GM21619 (cell line): Measurements from ENCODE around the gene HSPD1.
A peak's percentile ranks its signal among the peaks of the same experiment; 100 is the strongest.
"Not testable (repeated sequence)": the region's sequence is repeated elsewhere in the genome, so short reads cannot be mapped to it uniquely, and the experiment has no call there.

Source experiments
- ATAC-seq: cut with Tn5 transposase; IDR thresholded peaks from one replicate; pipeline ENCODE4 v1.9.1; 2021; ENCODE audit not compliant: unreplicated experiment

Gene HSPD1

DNA sequence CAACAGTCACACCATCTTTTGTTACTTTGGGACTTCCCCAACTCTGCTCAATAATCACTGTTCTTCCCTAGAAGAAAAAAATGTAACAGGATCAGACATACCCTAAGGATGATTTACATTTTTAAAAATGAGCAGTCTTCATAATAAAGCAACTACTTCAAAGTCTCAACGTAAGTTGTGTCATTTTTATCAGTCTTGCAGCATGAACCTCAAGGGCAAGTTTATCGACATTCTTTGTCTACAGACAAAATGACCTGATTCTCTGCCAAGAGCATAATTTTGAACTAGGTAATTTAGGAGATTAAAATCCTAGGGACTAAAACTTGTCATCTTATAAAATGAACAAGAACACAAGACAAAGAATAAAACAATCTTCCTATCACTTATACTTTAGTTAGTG, 2.3 kb downstream of the HSPD1 start:
- no peak for ATAC-seq

DNA sequence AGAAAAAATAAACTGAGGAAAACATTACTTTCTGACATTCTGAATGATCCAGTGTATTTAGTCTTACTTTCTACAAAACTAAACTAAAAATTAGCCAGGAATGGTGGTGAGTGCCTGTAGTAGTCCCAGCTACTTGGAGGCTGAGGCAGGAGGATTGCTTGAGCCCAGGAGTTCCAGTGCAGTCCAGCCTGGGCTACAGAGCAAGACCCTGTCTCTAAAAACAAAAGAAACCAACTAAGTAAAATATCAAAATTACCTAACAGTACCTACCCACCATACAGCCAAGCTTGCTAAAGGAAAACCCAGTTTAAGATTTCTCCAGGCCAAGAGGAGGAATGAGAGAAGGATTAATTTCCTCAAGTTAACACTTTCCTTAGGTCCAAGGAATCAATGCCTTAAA, 2.9 kb downstream of the HSPD1 start:
- no peak for ATAC-seq

DNA sequence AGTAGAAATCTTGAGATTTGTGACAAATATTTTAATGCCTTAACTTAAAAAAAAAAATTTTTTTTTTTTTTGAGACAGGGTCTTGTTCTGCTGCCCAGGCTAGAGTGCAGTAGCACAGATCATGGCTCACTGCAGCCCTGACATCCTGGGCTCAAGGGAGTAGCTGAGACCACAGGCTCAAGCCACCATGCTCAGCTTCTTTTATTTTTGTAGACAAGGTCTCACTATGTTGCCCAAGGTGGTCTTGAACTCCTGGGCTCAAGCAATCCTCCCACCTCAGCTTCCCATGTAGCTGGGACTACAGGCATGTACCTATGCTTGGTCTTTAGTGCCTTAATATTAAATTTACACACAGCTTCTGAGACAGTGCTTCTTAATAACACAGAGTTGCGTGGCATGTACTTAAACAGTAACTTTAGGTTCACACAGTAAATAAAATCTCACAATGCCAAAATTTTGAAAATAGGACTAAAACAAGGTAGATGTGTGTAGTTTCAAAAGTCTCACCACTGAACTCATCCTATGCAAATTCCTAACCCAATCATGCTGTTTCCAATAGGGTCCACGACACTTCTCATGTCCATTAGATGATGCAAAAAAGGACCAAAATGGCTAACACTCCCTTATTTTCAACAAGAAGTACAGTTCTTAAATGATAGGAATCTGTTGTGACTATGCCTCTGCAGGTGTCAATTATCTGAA, 4.1 kb downstream of the HSPD1 start:
- no peak for ATAC-seq

- no peak for ATAC-seq
These were observed 12.3 kb downstream of the HSPD1 start for GRCh38 chr2:197487385-197487784.

DNA sequence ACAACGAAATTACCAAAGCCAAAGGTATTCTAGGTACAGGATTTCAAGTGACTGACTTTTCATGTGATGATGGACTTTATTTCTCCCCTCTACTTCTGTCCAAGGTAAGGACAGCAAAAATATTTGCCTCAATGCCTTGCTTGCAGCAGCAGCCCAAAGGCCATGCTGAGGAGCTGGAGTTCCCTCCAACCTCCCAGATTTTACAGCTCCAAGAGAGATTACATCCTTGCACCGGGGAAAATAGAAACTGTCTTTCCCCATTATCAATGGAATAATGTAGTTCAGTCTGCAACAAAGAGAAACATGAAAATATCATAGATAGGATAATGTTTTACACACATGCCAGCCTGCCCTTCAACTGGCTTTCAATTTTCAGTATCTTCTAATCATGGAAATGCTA, 13.5 kb downstream of the HSPD1 start:
- ATAC-seq: no peak

- ATAC-seq: not testable (repeated sequence)
These were observed 15.4 kb downstream of the HSPD1 start for GRCh38 chr2:197484248-197484647.

DNA sequence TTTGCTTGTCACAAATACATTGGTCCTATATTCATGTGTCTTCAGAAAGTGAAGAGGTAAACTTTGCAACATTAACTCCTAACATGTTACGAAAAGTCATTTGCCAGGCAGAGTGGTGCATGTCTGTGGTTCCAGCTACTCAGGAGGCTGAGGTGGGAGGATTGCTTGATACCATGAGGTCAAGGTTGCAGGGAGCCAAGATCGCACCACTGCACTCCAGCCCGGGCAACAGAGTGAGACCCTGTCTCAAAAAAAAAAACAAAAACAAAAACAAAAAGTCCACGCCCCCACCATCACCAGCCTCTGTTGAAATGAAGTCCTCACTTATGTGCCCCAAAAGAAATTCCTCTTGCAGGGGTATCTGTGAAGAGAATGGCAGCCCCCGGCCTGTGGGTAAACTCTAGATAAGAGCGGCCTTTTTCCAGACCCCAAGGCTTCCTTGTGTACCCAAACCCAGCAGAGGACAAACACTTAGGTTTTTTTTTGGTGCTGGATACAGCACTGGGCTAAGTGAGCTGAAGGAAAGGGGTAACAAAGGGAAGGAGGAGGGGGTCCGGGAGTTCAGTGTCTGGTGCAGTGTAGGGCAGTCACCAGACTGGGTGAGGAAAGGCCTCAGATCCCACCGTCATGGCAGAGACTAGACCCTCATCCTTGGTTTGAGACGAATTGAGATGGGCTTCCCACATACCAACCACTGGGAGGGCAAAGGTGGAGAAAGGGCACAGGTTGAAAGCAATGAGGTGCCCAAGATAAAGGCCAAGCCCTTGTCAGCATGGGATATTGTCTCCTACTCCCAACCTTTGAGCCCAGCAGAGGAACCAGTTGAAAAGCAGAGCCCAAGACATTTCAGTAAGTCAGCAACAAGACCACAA, 19.2 kb downstream of the HSPD1 start:
- no peak for ATAC-seq

- no peak for ATAC-seq
These were observed 21.8 kb downstream of the HSPD1 start for GRCh38 chr2:197477797-197478196.

- ATAC-seq: no peak
These were observed 27.5 kb downstream of the HSPD1 start for GRCh38 chr2:197472166-197472565.

- no peak for ATAC-seq
These were observed 35.5 kb downstream of the HSPD1 start for GRCh38 chr2:197464175-197464574.

DNA sequence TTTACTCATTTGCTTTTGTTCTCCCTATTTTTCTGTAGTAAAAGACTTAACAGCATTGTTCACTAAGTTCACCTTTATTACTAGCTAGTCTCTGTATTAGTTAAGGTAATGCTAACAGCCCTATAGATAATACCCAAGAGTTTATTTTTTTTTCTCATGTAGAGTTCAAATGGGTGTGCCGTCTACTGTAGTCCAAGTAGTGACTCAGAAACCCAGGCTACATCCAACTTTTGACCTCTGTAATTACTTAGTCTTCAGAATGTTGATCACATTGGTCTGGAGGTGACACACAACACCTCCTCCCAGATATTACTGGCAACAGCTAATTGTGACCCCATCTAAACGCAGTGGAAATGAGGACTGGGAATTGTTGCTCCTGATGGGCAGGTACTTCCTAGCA, 38.6 kb downstream of the HSPD1 start:
- ATAC-seq: no peak

GRCh38 chr2:197460649-197461048, 39.0 kb downstream of the HSPD1 start:
- no peak for ATAC-seq

DNA sequence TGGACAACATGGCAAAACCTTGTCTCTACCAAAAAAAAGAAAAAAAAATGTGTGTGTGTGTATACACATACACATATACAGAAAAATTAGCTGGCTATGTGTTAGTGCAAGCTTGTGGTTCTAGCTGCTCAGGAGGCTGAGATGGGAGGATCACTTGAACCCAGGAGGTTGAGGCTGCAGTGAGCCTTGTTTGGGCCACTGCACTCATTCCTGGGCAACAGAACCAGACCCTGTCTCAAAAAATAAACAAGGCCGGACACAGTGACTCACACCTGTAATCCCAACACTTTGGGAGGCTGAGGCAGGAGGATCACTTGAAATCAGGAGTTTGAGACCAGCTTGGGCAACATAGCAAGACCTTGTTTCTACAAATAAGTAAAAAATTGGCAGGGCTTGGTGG, 44.2 kb downstream of the HSPD1 start:
- ATAC-seq: no peak

DNA sequence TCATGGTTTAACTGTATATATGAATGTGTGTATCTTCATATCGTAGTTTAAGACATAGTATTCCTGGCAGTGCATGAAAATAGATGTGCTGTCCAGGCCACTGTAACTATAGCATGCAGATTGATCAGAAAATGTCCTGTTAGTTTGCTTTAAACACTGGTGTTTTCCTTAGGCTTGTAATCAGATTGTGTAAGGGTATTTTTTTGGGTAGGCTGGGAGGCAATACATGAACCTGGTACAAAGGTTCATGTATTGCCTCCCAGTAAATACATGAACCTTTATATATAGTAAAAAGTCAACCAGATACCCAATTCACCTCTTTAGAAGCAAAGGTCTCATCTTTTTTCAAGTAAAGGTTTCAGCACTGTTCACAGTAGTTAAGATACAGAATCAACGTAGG, 44.7 kb downstream of the HSPD1 start:
- no peak for ATAC-seq

- ATAC-seq: peak; percentile 29
These were observed 45.7 kb downstream of the HSPD1 start for GRCh38 chr2:197453914-197454398.

DNA sequence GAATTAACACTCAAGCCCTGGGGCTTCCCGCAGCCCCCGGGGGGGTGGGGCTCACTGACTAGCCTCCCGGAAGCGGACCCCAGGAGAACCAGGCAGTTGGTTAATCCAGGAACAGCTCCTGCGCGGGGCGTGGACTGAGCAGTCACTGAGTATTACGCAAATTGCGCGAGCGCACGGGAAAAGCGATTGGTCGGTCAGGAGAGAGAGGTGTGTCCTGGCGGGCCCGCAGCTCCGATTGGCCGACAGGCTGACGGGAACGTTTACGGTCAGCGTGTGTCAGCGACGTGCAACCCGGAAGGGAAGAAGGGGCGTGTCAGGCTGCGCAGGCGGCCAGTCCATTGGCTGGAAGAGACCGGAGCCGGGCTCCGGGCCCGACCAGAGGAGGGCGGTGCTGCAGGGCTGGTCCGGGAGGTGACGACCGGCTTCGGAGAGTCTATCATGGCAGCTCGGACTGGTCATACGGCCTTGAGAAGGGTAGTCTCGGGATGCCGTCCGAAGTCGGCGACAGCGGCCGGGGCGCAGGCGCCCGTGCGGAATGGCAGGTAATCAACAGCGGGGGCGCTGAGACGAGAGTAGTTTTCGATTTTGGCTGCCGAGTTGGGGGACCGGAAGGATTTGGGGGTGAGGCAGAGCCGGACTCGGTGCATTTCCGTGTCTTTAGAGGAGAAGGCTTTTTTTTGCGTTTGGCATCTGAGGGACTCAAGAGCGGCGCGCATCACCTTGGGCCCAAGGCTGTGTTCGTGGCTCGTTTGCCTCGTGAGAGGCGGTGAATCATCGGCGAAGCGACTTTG, 46.3 kb downstream of the HSPD1 start, which contains the start of gene COQ10B:
COQ10B (plus strand) TSS at position 430 of the 791 bp plus-strand sequence; CDS start at position 439, 9 bp downstream.
- peak; percentile 96 for ATAC-seq

DNA sequence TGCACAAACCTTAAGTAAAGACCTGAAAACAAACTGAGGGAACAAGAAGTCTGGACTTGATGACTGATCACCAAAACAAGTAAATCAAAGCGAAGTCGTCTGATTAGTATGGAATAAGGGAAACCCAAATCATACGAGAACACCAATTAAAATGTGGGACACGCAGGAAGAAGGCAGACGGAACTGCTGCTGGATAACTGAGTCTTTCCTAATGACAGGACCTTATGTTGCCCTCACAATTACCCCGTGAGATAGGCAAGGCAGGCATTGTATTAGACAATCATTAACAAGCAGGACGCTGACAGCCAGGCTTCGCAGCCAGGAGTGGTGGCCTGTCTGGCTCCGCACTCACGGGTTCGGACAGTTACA, 46.9 kb downstream of the HSPD1 start:
- no peak for ATAC-seq

DNA sequence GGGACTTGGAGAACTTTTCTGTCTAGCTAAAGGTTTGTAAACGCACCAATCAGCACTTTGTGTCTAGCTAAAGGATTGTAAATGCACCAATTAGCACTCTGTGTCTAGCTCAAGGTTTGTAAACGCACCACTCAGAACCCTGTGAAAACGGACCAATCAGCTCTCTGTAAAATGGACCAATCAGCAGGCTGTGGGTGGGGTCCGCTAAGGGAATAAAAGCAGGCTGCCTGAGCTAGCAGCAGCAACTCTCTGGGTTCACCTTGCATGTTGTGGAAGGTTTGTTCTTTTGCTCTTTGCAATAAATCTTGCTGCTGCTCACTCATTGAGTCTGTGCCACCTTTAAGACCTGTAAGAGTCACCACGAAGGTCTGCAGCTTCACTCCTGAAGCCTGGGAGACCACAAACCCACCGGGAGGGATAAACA, 48.7 kb downstream of the HSPD1 start:
- not testable (repeated sequence) for ATAC-seq

DNA sequence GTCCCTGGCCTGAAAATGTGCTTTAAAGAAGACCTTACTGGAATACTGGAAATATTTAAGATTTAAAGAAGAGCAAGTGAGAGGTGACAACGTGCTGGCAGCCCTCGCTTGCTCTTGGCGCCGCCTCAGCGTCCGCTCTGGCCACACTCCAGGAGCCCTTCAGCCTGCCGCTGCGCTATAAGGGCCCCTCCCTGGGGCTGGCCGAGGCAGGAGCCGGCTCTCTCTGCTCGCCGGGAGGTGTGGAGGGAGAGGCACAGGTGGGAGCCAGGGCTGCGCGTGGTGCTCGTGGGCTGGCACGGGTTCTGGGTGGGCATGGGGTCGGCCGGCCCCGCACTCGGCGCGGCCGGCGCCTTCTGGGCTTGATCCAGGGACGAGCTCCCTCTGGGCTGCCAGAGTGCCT, 49.2 kb downstream of the HSPD1 start:
- no peak for ATAC-seq

GRCh38 chr2:197446844-197447243, 52.8 kb downstream of the HSPD1 start:
- no peak for ATAC-seq

GRCh38 chr2:197445746-197446145, 53.9 kb downstream of the HSPD1 start:
- no peak for ATAC-seq
